GM19023 (cell line): Measurements from ENCODE around the gene ARHGAP26.

Experiments used
- ATAC-seq: cut with Tn5 transposase; IDR thresholded peaks from one replicate; pipeline ENCODE4 v1.9.1; 2021; ENCODE audit warnings: mild to moderate bottlenecking, moderate library complexity; ENCODE audit not compliant: unreplicated experiment

The ARHGAP26 gene

GRCh38 chr5:143229896-143230675 is 459.9 kb downstream of the ARHGAP26 start:
- ATAC-seq = peak; percentile 91

- no peak for ATAC-seq
Measured at GRCh38 chr5:143230676-143230996, 460.5 kb downstream of the ARHGAP26 start.

GRCh38 chr5:143231416-143231815 is 461.2 kb downstream of the ARHGAP26 start:
- no peak for ATAC-seq

- ATAC-seq = no peak
Measured at GRCh38 chr5:143231973-143232812, 462.0 kb downstream of the ARHGAP26 start.

GRCh38 chr5:143233031-143233430 is 462.9 kb downstream of the ARHGAP26 start:
- ATAC-seq = no peak

GRCh38 chr5:143234162-143234842 is 464.1 kb downstream of the ARHGAP26 start:
- ATAC-seq = no peak

GRCh38 chr5:143235423-143235822 is 465.2 kb downstream of the ARHGAP26 start:
- ATAC-seq = no peak

- ATAC-seq = no peak
Measured at GRCh38 chr5:143236682-143237081, 466.5 kb downstream of the ARHGAP26 start.

GRCh38 chr5:143237664-143238063 is 467.5 kb downstream of the ARHGAP26 start:
- no peak for ATAC-seq

GRCh38 chr5:143238620-143239019 is 468.4 kb downstream of the ARHGAP26 start:
- no peak for ATAC-seq

- no peak for ATAC-seq
Measured at GRCh38 chr5:143239882-143240518, 469.8 kb downstream of the ARHGAP26 start.

- no peak for ATAC-seq
Measured at GRCh38 chr5:143241892-143242291, 471.7 kb downstream of the ARHGAP26 start.

GRCh38 chr5:143243103-143243502 is 472.9 kb downstream of the ARHGAP26 start:
- ATAC-seq = no peak

GRCh38 chr5:143244000-143244736 is 474.0 kb downstream of the ARHGAP26 start:
- no peak for ATAC-seq

- ATAC-seq = no peak
Measured at GRCh38 chr5:143244990-143245389, 474.8 kb downstream of the ARHGAP26 start.

- no peak for ATAC-seq
Measured at GRCh38 chr5:143245929-143246561, 475.9 kb downstream of the ARHGAP26 start.

- no peak for ATAC-seq
Measured at GRCh38 chr5:143247134-143247815, 477.1 kb downstream of the ARHGAP26 start.

- ATAC-seq = no peak
Measured at GRCh38 chr5:143248391-143248790, 478.2 kb downstream of the ARHGAP26 start.

- ATAC-seq = no peak
Measured at GRCh38 chr5:143248822-143249579, 478.8 kb downstream of the ARHGAP26 start.
